ENCODE measurements around the gene PPP1R3C.

Gene PPP1R3C

GRCh38 chr10:91621483-91622113, 11.3 kb downstream of the PPP1R3C start:
- DNase-seq (ENCODE audit: low spot score), result no peak
- Histone ChIP-seq H3K4me3 (no peak overlapping the region), H3K27ac (no peak overlapping the region)
- no peak for TF ChIP-seq CTCF (IDR thresholded peaks at IDR 0.05)

GRCh38 chr10:91617072-91617609, 15.7 kb downstream of the PPP1R3C start:
- H3K27ac ChIP-seq, result no peak overlapping the region
- H3K4me3 ChIP-seq, result no peak overlapping the region
- TF ChIP-seq CTCF (IDR thresholded peaks at IDR 0.05), result no peak
- DNase-seq (ENCODE audit: low spot score), result no peak

- no peak overlapping the region for H3K27ac ChIP-seq
- H3K4me3 ChIP-seq, result no peak overlapping the region
- DNase-seq (ENCODE audit: low spot score), result no peak
- TF ChIP-seq CTCF (IDR thresholded peaks at IDR 0.05), result no peak
These were observed 16.7 kb downstream of the PPP1R3C start for GRCh38 chr10:91616137-91616536.

GRCh38 chr10:91614225-91614624, 18.6 kb downstream of the PPP1R3C start:
- Histone ChIP-seq H3K4me3 (no peak overlapping the region), H3K27ac (peak overlapping the region; percentile 64 to 72)
- no peak for TF ChIP-seq CTCF (IDR thresholded peaks at IDR 0.05)
- no peak for DNase-seq (ENCODE audit: low spot score)

- no peak for DNase-seq (ENCODE audit: low spot score)
- Histone ChIP-seq H3K4me3 (no peak overlapping the region), H3K27ac (peak overlapping the region; percentile 64 to 72)
- no peak for TF ChIP-seq CTCF (IDR thresholded peaks at IDR 0.05)
These were observed 19.3 kb downstream of the PPP1R3C start for GRCh38 chr10:91613411-91614187.

- no peak for DNase-seq (ENCODE audit: low spot score)
- TF ChIP-seq CTCF (IDR thresholded peaks at IDR 0.05), result no peak
- peak overlapping the region; percentile 69 to 75 for H3K27ac ChIP-seq
- no peak overlapping the region for H3K4me3 ChIP-seq
These were observed 22.0 kb downstream of the PPP1R3C start for GRCh38 chr10:91610919-91611318.

Data from coronary artery (tissue), 2 donors.